Erythroblast (primary cell): Measurements from ENCODE around the gene ENOX1.

Experiments used
- DNase-seq, 2 experiments: peaks; one replicate each; lab custom pipeline; 2025; lab: John Stamatoyannopoulos, UW
- GATA1 ChIP-seq: IDR thresholded peaks from 2 replicates; pipeline ENCODE4 v1.6.1; 2011; ENCODE audit warnings: low read depth, mild to moderate bottlenecking, control low read depth, low read length, moderate library complexity
- POLR2A ChIP-seq: IDR thresholded peaks from 2 replicates; pipeline ENCODE4 v1.6.1; 2011; ENCODE audit warnings: mild to moderate bottlenecking, low read length

The ENOX1 gene

GRCh38 chr13:43529796-43530195 lies 257.0 kb downstream of the ENOX1 start:
- no peak for TF ChIP-seq GATA1
- TF ChIP-seq POLR2A = no peak
- DNase-seq = no peak

GRCh38 chr13:43528992-43529391 lies 257.8 kb downstream of the ENOX1 start:
- no peak for DNase-seq
- TF ChIP-seq GATA1 (no peak), POLR2A (no peak)

GRCh38 chr13:43522788-43523187 lies 264.0 kb downstream of the ENOX1 start:
- TF ChIP-seq GATA1 = no peak
- no peak for TF ChIP-seq POLR2A
- no peak for DNase-seq

DNA sequence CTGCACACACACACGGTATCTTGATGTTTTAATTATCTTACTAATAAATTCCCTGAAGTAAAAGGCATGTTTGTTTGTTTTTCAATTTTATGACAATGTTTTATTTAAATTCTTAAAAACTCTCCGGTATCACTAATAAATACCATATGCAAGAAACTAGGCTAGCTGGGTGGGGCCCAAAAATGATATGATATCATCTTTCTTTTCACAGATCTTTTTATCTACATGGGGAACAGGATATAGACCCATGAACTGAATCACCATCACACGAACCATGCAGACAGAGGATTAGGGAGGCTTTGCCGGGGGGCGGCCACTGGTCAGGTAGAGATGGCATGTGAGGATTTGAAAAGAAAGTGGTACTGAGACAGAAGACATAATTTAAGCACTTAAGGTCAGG lies 266.4 kb downstream of the ENOX1 start:
- TF ChIP-seq GATA1 (no peak), POLR2A (no peak)
- DNase-seq = no peak

- TF ChIP-seq GATA1 (no peak), POLR2A (no peak)
- no peak for DNase-seq
Observed at GRCh38 chr13:43518833-43519232, 267.9 kb downstream of the ENOX1 start.

DNA sequence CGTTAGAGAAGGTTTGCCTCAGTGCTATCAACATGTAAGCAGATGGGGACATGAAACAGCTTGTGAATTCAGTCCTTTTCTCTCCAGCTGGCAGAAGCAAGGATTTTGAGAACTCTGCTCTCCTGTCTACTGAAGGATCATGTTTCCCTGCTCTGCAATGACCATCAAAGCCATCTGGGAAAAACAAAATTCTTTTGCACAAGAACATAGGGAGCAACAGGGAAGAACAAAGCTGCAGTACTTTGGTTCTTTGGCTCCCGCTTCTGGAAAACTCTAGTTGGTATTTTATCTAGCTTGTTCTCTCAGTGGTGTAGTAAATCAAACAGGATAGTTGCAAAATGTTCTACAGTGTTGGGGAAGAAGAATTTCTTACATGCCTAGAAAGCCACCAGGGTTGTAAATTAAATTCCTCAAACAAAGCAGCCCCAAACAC lies 270.4 kb downstream of the ENOX1 start:
- DNase-seq = no peak
- TF ChIP-seq GATA1 (no peak), POLR2A (no peak)

DNA sequence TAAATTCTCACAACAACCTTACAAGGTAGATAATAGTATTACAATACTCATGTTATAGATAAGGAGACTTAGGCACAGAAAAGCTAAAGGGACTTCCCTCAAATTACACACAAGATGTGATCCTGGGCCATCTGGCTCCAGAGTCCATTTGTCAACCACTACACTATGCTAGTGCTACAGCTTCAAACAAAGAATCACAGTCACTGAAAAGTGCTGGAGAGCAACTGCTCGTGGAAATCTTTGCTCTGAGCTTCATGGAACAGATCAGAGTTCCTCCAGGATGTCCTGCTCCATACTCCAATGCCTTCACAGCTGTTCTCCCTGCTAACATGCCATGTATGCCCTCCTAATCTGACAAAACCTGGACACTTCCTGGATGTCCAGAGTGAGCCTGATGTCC lies 271.2 kb downstream of the ENOX1 start:
- no peak for DNase-seq
- no peak for TF ChIP-seq POLR2A
- no peak for TF ChIP-seq GATA1

- DNase-seq = no peak
- no peak for TF ChIP-seq GATA1
- no peak for TF ChIP-seq POLR2A
Observed at GRCh38 chr13:43514311-43514710, 272.5 kb downstream of the ENOX1 start.

DNA sequence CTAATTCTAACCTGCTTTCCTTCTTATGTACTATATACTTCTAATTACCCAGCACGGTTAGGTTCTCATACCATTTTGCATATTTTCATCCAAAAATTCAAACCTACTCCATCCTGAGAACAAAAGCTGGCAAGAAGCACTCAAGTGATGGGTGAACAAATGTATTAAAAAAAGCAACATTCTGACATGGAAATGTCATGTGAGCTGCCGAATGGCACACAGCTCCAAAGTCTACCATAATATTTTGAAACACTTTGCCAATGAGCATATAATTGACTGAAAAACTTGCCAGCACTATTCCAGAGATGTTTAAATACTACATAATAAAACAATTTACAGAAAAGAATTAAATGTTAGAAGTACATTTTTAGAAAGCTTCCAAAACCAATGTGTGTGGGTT lies 274.6 kb downstream of the ENOX1 start:
- no peak for DNase-seq

GRCh38 chr13:43510956-43511901 lies 275.5 kb downstream of the ENOX1 start:
- DNase-seq = no peak
- TF ChIP-seq GATA1 (no peak), POLR2A (no peak)

More for the DNA sequence above, 274.6 kb downstream of the ENOX1 start:
- TF ChIP-seq GATA1 (no peak), POLR2A (no peak)

GRCh38 chr13:43495732-43496131 lies 291.0 kb downstream of the ENOX1 start:
- DNase-seq = no peak
- TF ChIP-seq POLR2A = no peak
- TF ChIP-seq GATA1 = no peak

DNA sequence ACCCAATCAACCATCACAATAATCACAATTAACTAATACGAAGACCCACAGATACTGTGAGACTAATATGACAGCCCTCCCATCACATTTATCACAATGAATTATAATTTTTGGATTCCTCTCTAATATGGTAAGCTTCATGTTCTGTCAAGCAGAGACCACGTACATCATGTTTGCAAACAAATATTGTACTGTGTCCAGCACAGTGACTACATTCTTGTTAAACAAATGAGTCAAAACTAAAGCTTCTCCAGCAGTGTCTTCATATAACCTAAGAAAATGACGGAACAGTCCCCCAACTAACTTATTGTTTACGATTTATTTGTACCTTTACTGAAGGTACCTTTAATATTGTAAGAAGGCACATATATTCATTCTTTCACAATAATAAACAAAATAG lies 292.6 kb downstream of the ENOX1 start:
- TF ChIP-seq GATA1 (no peak), POLR2A (no peak)
- no peak for DNase-seq

GRCh38 chr13:43493496-43494000 lies 293.2 kb downstream of the ENOX1 start:
- no peak for DNase-seq

DNA sequence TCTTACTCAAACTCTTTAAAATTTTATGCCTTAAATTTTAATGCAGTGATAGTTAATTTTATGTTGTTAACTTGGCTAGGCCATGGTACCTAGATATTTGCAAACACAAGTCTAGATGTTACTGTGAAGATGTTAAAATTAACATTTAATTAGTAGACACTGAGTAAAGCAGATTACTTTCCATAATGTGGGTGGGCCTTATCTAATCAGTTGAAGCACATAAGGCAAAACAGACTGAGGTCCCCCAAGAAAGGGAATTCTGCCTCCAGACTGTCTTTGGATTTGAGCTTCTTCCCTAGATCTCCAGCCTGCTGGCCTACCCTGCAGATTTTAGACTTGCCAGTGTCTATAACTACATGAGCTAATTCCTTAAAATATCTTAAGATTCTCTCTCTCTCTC lies 294.0 kb downstream of the ENOX1 start:
- DNase-seq = no peak
- TF ChIP-seq POLR2A (no peak), GATA1 (no peak)

More at GRCh38 chr13:43493496-43494000, 293.2 kb downstream of the ENOX1 start:
- TF ChIP-seq POLR2A = no peak
- no peak for TF ChIP-seq GATA1

DNA sequence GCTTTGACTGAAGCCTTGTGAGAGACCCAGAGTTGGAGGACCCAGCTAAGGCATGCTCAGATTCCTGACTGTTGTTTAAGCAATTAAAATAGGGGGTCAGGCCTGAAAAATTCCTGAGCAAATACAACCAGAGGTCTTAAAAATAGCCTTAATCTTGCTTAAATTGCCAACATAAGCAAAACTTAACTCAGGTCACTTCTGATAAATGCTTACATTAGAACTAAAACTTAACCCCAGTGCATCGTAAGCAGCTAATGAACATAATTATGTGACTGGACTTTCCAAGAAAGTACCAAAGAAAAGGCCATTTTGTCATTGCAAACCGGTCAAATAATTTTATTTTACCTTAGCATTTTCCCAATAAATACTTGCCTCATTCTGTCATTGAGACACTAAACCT lies 294.5 kb downstream of the ENOX1 start:
- no peak for DNase-seq
- TF ChIP-seq POLR2A = no peak
- no peak for TF ChIP-seq GATA1

GRCh38 chr13:43489233-43489632 lies 297.5 kb downstream of the ENOX1 start:
- no peak for DNase-seq
- TF ChIP-seq POLR2A (no peak), GATA1 (no peak)
